ENCODE data around the gene ROM1.
"Not testable (repeated sequence)": the region's sequence is repeated elsewhere in the genome, so short reads cannot be mapped to it uniquely, and the experiment has no call there.

Gene ROM1

DNA sequence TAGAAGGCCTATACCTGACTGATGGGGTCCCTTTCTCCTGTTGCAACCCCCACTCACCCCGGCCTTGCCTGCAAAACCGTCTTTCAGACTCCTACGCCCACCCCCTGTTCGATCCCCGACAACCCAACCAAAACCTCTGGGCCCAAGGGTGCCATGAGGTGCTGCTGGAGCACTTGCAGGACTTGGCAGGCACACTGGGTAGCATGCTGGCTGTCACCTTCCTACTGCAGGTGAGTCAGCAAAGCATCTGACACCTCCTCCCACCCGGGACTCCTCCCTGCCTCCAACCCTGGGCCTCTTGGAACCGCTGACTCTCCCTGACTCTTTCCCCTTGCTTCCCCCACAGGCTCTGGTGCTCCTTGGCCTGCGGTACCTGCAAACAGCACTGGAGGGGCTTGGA lies 1.2 kb downstream of the ROM1 start:
- H3K27ac ChIP-seq (ENCODE audit: low read length), result 0 out of 2 replicates have a peak overlapping the region, but pooled peaks have one; percentile 4
- no peaks in the 10 kb centered on the region for H3K27me3 ChIP-seq (ENCODE audit: insufficient read depth, low read length, poor library complexity)
- no peak for ATAC-seq (ENCODE audit: insufficient read depth, low read depth)
- DNase-seq, result no peak
- H3K4me1 ChIP-seq (ENCODE audit: insufficient read depth, low read length), result peaks cover 21% of the 10 kb centered on the region
- no peaks in the 10 kb centered on the region for H3K9me3 ChIP-seq (ENCODE audit: insufficient read depth, low read length, severe bottlenecking)
- H2AFZ ChIP-seq (ENCODE audit: low read depth, low read length), result no peak overlapping the region
- H4K20me1 ChIP-seq (ENCODE audit: insufficient read depth, low read length), result no peaks in the 10 kb centered on the region
- no peak overlapping the region for H3K4me2 ChIP-seq (ENCODE audit: insufficient read depth, low read length)
- H3K9ac ChIP-seq (ENCODE audit: low read depth, low read length), result no peak overlapping the region
- no peak overlapping the region for H3K4me3 ChIP-seq (ENCODE audit: low read depth in 1 of 2, low read length in 2 of 2)
- H3K79me2 ChIP-seq (ENCODE audit: insufficient read depth, low read length), result peaks cover 16% of the 10 kb centered on the region
- TF ChIP-seq EZH2 (IDR thresholded peaks at IDR 0.05; ENCODE audit: borderline replicate concordance, low read depth, low read length, severe bottlenecking), result no peak
- TF ChIP-seq, protein P1, sequence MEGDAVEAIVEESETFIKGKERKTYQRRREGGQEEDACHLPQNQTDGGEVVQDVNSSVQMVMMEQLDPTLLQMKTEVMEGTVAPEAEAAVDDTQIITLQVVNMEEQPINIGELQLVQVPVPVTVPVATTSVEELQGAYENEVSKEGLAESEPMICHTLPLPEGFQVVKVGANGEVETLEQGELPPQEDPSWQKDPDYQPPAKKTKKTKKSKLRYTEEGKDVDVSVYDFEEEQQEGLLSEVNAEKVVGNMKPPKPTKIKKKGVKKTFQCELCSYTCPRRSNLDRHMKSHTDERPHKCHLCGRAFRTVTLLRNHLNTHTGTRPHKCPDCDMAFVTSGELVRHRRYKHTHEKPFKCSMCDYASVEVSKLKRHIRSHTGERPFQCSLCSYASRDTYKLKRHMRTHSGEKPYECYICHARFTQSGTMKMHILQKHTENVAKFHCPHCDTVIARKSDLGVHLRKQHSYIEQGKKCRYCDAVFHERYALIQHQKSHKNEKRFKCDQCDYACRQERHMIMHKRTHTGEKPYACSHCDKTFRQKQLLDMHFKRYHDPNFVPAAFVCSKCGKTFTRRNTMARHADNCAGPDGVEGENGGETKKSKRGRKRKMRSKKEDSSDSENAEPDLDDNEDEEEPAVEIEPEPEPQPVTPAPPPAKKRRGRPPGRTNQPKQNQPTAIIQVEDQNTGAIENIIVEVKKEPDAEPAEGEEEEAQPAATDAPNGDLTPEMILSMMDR (IDR thresholded peaks at IDR 0.05; ENCODE audit: borderline replicate concordance, extremely low read depth, low read length, poor library complexity, severe bottlenecking), result no peak
- H3K36me3 ChIP-seq (ENCODE audit: insufficient read depth, low read length), result peaks cover 30% of the 10 kb centered on the region

DNA sequence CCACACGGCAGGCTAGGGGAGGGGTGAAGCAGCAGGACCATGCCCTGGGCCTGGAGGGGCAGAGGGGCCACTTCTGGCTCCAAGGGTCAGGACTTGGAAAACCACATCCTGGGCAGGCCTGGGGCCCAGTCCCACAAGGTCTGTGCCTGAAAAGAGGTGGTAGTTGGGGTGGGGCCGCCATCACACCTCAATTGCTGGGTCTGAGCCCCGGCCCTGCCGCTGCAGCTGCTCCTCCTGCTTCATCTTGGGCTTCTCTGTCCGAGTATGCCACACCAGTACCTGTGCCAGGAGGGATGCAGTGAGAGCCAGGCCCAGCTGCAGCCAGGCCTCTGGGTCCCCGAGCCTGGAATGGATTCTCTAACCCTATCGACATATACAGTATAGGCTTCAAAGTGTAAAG lies 2.5 kb downstream of the ROM1 start:
- Histone ChIP-seq H2AFZ (ENCODE audit: low read depth, low read length) (no peak overlapping the region), H3K36me3 (ENCODE audit: insufficient read depth, low read length) (peaks cover 23% of the 10 kb centered on the region), H4K20me1 (ENCODE audit: insufficient read depth, low read length) (no peaks in the 10 kb centered on the region), H3K79me2 (ENCODE audit: insufficient read depth, low read length) (peaks cover 22% of the 10 kb centered on the region), H3K9me3 (ENCODE audit: insufficient read depth, low read length, severe bottlenecking) (no peaks in the 10 kb centered on the region), H3K4me3 (ENCODE audit: low read depth in 1 of 2, low read length in 2 of 2) (no peak overlapping the region), H3K4me1 (ENCODE audit: insufficient read depth, low read length) (peaks cover 26% of the 10 kb centered on the region), H3K9ac (ENCODE audit: low read depth, low read length) (no peak overlapping the region), H3K27ac (ENCODE audit: low read length) (no peak overlapping the region), H3K27me3 (ENCODE audit: insufficient read depth, low read length, poor library complexity) (no peaks in the 10 kb centered on the region), H3K4me2 (ENCODE audit: insufficient read depth, low read length) (no peak overlapping the region)
- no peak for TF ChIP-seq EZH2 (IDR thresholded peaks at IDR 0.05; ENCODE audit: borderline replicate concordance, low read depth, low read length, severe bottlenecking)
- TF ChIP-seq, protein P1 (IDR thresholded peaks at IDR 0.05; ENCODE audit: borderline replicate concordance, extremely low read depth, low read length, poor library complexity, severe bottlenecking), result no peak
- ATAC-seq (ENCODE audit: insufficient read depth, low read depth) (no peak), DNase-seq (no peak)

GRCh38 chr11:62616957-62617356 lies 3.9 kb downstream of the ROM1 start:
- H3K27ac ChIP-seq (ENCODE audit: low read length); ATAC-seq (ENCODE audit: insufficient read depth, low read depth); H3K27me3 ChIP-seq (ENCODE audit: insufficient read depth, low read length, poor library complexity); H3K9me3 ChIP-seq (ENCODE audit: insufficient read depth, low read length, severe bottlenecking); H2AFZ ChIP-seq (ENCODE audit: low read depth, low read length); H3K4me3 ChIP-seq (ENCODE audit: low read depth in 1 of 2, low read length in 2 of 2); H3K4me2 ChIP-seq (ENCODE audit: insufficient read depth, low read length); H3K9ac ChIP-seq (ENCODE audit: low read depth, low read length); DNase-seq; H4K20me1 ChIP-seq (ENCODE audit: insufficient read depth, low read length): not testable (repeated sequence)
- Histone ChIP-seq H3K36me3 (ENCODE audit: insufficient read depth, low read length) (peaks cover 20% of the 10 kb centered on the region), H3K4me1 (ENCODE audit: insufficient read depth, low read length) (peaks cover 22% of the 10 kb centered on the region), H3K79me2 (ENCODE audit: insufficient read depth, low read length) (peaks cover 21% of the 10 kb centered on the region)

DNA sequence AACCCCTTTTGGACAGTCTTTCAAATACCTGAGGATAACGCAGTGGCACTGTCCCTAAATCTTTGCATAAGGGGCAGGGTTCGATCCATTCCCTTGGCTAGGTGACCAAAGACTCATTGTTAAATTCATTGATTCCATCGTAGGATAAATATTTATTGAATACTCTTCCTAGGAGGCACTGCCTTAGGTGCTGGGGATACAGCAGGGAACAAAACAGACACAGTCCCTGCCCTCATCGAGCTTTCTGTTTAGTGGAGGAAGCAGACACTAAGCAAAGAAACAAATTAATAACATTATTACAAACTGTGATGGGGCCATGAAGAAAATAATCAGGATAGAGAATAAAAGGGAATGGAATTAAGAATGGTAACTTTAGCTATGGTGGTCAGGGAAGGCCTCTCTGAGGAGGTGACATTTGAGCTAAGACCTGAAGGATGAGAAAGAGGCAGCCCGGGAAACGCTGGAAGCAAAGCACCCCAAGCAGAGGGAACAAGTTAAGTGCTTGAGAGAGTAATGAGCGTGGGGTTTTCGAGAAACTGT lies 8.0 kb downstream of the ROM1 start:
- H3K27me3 ChIP-seq (ENCODE audit: insufficient read depth, low read length, poor library complexity), result no peaks in the 10 kb centered on the region
- peaks cover 19% of the 10 kb centered on the region for H3K79me2 ChIP-seq (ENCODE audit: insufficient read depth, low read length)
- ATAC-seq (ENCODE audit: insufficient read depth, low read depth) (no peak), DNase-seq (no peak)
- H3K4me2 ChIP-seq (ENCODE audit: insufficient read depth, low read length), result peak overlapping the region; percentile 81
- TF ChIP-seq, protein P1 (IDR thresholded peaks at IDR 0.05; ENCODE audit: borderline replicate concordance, extremely low read depth, low read length, poor library complexity, severe bottlenecking), result no peak
- no peak for TF ChIP-seq EZH2 (IDR thresholded peaks at IDR 0.05; ENCODE audit: borderline replicate concordance, low read depth, low read length, severe bottlenecking)
- peak overlapping the region; percentile 74 for H3K27ac ChIP-seq (ENCODE audit: low read length)
- no peaks in the 10 kb centered on the region for H3K9me3 ChIP-seq (ENCODE audit: insufficient read depth, low read length, severe bottlenecking)
- H3K9ac ChIP-seq (ENCODE audit: low read depth, low read length), result peak overlapping the region; percentile 89
- H2AFZ ChIP-seq (ENCODE audit: low read depth, low read length), result peak overlapping the region; percentile 65
- peaks cover 21% of the 10 kb centered on the region for H3K36me3 ChIP-seq (ENCODE audit: insufficient read depth, low read length)
- peaks cover 21% of the 10 kb centered on the region for H3K4me1 ChIP-seq (ENCODE audit: insufficient read depth, low read length)
- no peaks in the 10 kb centered on the region for H4K20me1 ChIP-seq (ENCODE audit: insufficient read depth, low read length)
- H3K4me3 ChIP-seq (ENCODE audit: low read depth in 1 of 2, low read length in 2 of 2), result peak overlapping the region; percentile 56 to 77

Measured in DND-41 (cell line).